DND-41 (cell line): ENCODE data around the gene CADPS.
A peak's percentile ranks its signal among the peaks of the same experiment; 100 is the strongest.

Source experiments
- EZH2 ChIP-seq: IDR thresholded peaks from 3 replicates; pipeline ENCODE4 v1.6.1; 2012; ENCODE audit warnings: borderline replicate concordance, low read depth, mild to moderate bottlenecking, moderate library complexity, low read length, inconsistent platforms; ENCODE audit not compliant: severe bottlenecking
- TF ChIP-seq, protein P1 (sequence below): IDR thresholded peaks from 2 replicates; pipeline ENCODE4 v1.5.1; 2012; ENCODE audit warnings: borderline replicate concordance, low read length, moderate library complexity, mild to moderate bottlenecking; ENCODE audit not compliant: poor library complexity, severe bottlenecking; ENCODE audit errors: extremely low read depth

DNA sequence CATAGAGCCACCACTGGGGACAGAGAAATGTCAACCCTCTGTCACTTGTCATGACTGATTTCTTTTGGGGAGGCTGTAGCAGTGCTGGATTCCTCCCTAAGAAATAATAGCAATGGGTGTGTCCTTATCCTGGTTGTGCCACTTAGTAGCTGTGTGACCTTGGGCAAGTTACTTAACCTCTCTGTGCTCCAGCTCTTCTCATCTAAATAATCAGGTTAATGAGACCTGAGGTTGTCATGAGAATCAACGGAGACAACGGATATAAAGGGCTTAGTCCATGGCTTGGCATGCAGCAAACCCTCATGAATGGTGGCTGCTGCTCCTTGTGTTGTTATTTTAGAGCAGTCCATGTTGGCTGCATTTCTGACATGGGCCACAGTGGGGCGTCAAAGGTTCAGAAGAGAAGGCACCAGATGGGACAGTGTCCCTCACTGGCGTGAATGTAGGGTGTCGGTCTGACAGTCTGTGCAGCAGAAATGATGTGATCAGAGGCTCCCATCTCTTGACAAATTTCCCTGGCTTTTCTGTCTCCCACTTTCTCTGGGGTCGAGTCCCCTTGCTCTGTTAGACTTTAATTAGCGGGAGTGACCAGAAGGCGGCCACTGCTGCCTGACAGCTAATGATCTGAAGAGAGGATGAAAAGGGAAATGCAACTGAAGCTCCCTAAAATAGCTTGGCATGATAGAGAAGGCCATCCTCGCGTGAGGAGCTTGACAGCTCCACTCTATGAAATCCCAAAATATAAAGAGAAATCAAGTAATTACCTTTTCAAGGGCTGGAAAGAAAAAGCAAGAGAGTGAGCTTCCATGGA lies 209.4 kb downstream of the CADPS start:
- TF ChIP-seq, protein P1, sequence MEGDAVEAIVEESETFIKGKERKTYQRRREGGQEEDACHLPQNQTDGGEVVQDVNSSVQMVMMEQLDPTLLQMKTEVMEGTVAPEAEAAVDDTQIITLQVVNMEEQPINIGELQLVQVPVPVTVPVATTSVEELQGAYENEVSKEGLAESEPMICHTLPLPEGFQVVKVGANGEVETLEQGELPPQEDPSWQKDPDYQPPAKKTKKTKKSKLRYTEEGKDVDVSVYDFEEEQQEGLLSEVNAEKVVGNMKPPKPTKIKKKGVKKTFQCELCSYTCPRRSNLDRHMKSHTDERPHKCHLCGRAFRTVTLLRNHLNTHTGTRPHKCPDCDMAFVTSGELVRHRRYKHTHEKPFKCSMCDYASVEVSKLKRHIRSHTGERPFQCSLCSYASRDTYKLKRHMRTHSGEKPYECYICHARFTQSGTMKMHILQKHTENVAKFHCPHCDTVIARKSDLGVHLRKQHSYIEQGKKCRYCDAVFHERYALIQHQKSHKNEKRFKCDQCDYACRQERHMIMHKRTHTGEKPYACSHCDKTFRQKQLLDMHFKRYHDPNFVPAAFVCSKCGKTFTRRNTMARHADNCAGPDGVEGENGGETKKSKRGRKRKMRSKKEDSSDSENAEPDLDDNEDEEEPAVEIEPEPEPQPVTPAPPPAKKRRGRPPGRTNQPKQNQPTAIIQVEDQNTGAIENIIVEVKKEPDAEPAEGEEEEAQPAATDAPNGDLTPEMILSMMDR: peak; percentile 74
- no peak for TF ChIP-seq EZH2
